Measurements from ENCODE around the gene FPR2.

DNA sequence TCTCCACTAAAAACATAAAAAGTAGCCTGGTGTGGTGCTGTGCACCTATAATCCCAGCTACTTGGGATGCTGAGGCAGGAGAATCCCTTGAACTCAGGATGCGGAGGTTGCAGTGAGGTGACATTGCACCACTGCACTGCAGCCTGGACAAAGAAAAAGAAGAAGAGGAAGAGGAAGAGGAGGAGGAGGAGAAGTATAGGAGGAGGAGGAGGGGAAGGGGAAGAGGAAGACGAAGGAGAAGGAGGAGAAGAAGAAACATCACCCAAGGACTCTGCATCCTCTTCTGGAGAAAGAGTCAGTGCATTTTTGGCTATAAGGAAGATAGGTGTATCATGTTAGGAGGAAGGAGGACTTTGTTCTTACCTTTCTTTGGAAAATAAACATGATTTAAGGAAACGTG, 21.0 kb downstream of the FPR2 start:
- no peak for TF ChIP-seq ATF3 (IDR thresholded peaks at IDR 0.05)
- TF ChIP-seq ZBTB33 (IDR thresholded peaks at IDR 0.05): no peak
- TF ChIP-seq CTCF (IDR thresholded peaks at IDR 0.05; ENCODE audit: low read depth, low read length, missing input control): no peak
- no peak for TF ChIP-seq YY1 (IDR thresholded peaks at IDR 0.05)
- TF ChIP-seq JUND (IDR thresholded peaks at IDR 0.05): no peak
- no peak for TF ChIP-seq EGR1 (IDR thresholded peaks at IDR 0.05; ENCODE audit: low read depth in 2 of 2)
